ENCODE measurements around the gene RASAL3. TPM values are rescaled to one million over a fixed set of nuclear protein-coding genes. Genes with fewer than 3 reads are reported as not detected.

The RASAL3 gene
- total RNA-seq, 1 experiment from 2014 or later = 0.57 TPM

DNA sequence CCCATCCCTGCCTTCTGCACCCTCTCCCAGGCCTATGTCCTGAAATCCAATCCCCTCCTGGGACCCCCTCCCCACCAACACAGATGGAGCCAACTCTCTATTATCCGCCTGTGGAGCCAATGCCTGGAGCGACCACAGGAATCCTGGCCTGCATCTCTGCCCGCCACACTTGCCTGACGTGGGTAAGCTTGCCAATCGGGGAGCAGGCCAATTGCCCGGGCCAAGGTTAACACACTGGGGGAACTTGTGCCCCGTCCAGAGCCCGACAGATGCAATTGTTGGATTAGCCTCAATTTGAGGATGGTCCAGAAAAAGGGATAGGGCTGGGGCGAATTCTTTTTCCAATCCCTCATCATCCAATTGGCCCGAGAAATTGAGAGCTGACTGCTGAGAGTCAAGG lies 20.5 kb downstream of the RASAL3 start:
- H3K4me1 ChIP-seq (ENCODE audit: control insufficient read depth in 1 of 2, insufficient read depth in 2 of 2, low read length in 2 of 2) = peaks cover 3 to 5% of the 10 kb centered on the region in 2 experiments; a peak in 3 of 4 replicates
- no TSS peak for BruUV-seq (replicated peaks)
- ChIA-PET POLR2A (no interaction called here), CTCF (no interaction called here), RAD21 (ENCODE audit: low non-redundant PET in 1 of 2, low total read pairs in 2 of 2, uncharacterized antibody in 2 of 2, unreplicated experiment in 2 of 2) (no interaction called here)
- no peak overlapping the region for H3K4me2 ChIP-seq (ENCODE audit: low read length)
- H3K9ac ChIP-seq (ENCODE audit: low read length) = no peak overlapping the region
- DNase-seq (ENCODE audit: low read depth, low spot score) (no peak), ATAC-seq (no peak)
- no peaks in the 10 kb centered on the region for H3K79me2 ChIP-seq (ENCODE audit: insufficient read depth, low read length)
- H3K9me3 ChIP-seq (ENCODE audit: control insufficient read depth in 1 of 2, insufficient read depth in 1 of 2, low read depth in 1 of 2, low read length in 2 of 2) = no peaks in the 10 kb centered on the region
- intact Hi-C loops (cut with micrococcal nuclease) = no loop called here
- no peaks in the 10 kb centered on the region for H3K36me3 ChIP-seq (ENCODE audit: control insufficient read depth in 1 of 2, insufficient read depth in 2 of 2, low read length in 2 of 2)
- no peak overlapping the region for H3K27ac ChIP-seq (ENCODE audit: low read depth, low read length)
- H3K4me3 ChIP-seq (replicated peaks in 1 of 2; ENCODE audit: low read depth in 1 of 2, low read length in 2 of 2) = no peak overlapping the region
- no peak overlapping the region for H2AFZ ChIP-seq (ENCODE audit: low read depth, low read length, poor library complexity, severe bottlenecking)
- no peaks in the 10 kb centered on the region for H3K9me2 ChIP-seq (ENCODE audit: insufficient read depth)
- TF ChIP-seq CEBPB (IDR thresholded peaks at IDR 0.05; ENCODE audit: low read depth) (no peak), POLR2AphosphoS5 (IDR thresholded peaks at IDR 0.05; ENCODE audit: low read depth, low read length) (no peak), CBX3 (IDR thresholded peaks at IDR 0.05; ENCODE audit: low read depth) (no peak), SP1 (IDR thresholded peaks at IDR 0.05; ENCODE audit: low read depth) (no peak), ZNF274 (IDR thresholded peaks at IDR 0.05; ENCODE audit: low read depth, low read length) (no peak), EZH2phosphoT487 (IDR thresholded peaks at IDR 0.05; ENCODE audit: borderline replicate concordance) (no peak), YY1 (IDR thresholded peaks at IDR 0.05; ENCODE audit: extremely low read depth, insufficient replicate concordance, low read depth, low read length) (no peak), FOSL1 (IDR thresholded peaks at IDR 0.05; ENCODE audit: low read depth) (no peak)
- TF ChIP-seq, protein P1, sequence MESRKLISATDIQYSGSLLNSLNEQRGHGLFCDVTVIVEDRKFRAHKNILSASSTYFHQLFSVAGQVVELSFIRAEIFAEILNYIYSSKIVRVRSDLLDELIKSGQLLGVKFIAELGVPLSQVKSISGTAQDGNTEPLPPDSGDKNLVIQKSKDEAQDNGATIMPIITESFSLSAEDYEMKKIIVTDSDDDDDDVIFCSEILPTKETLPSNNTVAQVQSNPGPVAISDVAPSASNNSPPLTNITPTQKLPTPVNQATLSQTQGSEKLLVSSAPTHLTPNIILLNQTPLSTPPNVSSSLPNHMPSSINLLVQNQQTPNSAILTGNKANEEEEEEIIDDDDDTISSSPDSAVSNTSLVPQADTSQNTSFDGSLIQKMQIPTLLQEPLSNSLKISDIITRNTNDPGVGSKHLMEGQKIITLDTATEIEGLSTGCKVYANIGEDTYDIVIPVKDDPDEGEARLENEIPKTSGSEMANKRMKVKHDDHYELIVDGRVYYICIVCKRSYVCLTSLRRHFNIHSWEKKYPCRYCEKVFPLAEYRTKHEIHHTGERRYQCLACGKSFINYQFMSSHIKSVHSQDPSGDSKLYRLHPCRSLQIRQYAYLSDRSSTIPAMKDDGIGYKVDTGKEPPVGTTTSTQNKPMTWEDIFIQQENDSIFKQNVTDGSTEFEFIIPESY (IDR thresholded peaks at IDR 0.05; ENCODE audit: extremely low read depth, insufficient replicate concordance, low read length) = no peak
- no peaks in the 10 kb centered on the region for H4K20me1 ChIP-seq (ENCODE audit: insufficient read depth)
- no peaks in the 10 kb centered on the region for H3K27me3 ChIP-seq (ENCODE audit: insufficient read depth, low read length)

GRCh38 chr19:15443325-15443724 lies 21.0 kb downstream of the RASAL3 start:
- Histone ChIP-seq H3K4me3 (replicated peaks in 1 of 2; ENCODE audit: low read depth in 1 of 2, low read length in 2 of 2) (no peak overlapping the region), H3K4me2 (ENCODE audit: low read length) (no peak overlapping the region)

More at GRCh38 chr19:15443325-15443724, 21.0 kb downstream of the RASAL3 start:
- Histone ChIP-seq H3K36me3 (ENCODE audit: control insufficient read depth in 1 of 2, insufficient read depth in 2 of 2, low read length in 2 of 2) (no peaks in the 10 kb centered on the region), H3K27me3 (ENCODE audit: insufficient read depth, low read length) (no peaks in the 10 kb centered on the region), H3K9ac (ENCODE audit: low read length) (no peak overlapping the region), H3K27ac (ENCODE audit: low read depth, low read length) (no peak overlapping the region), H4K20me1 (ENCODE audit: insufficient read depth) (no peaks in the 10 kb centered on the region), H2AFZ (ENCODE audit: low read depth, low read length, poor library complexity, severe bottlenecking) (no peak overlapping the region), H3K79me2 (ENCODE audit: insufficient read depth, low read length) (no peaks in the 10 kb centered on the region), H3K9me2 (ENCODE audit: insufficient read depth) (no peaks in the 10 kb centered on the region), H3K4me1 (ENCODE audit: control insufficient read depth in 1 of 2, insufficient read depth in 2 of 2, low read length in 2 of 2) (no peaks in the 10 kb centered on the region), H3K9me3 (ENCODE audit: control insufficient read depth in 1 of 2, insufficient read depth in 1 of 2, low read depth in 1 of 2, low read length in 2 of 2) (no peaks in the 10 kb centered on the region)
- ChIA-PET RAD21 (ENCODE audit: low non-redundant PET in 1 of 2, low total read pairs in 2 of 2, uncharacterized antibody in 2 of 2, unreplicated experiment in 2 of 2) (no interaction called here), CTCF (no interaction called here), POLR2A (no interaction called here)
- intact Hi-C loops (cut with micrococcal nuclease) = no loop called here
- DNase-seq (ENCODE audit: low read depth, low spot score) = no peak
- TF ChIP-seq JUND (IDR thresholded peaks at IDR 0.05) (no peak), POLR2AphosphoS5 (IDR thresholded peaks at IDR 0.05; ENCODE audit: low read depth, low read length) (no peak)
- TF ChIP-seq, protein P2, sequence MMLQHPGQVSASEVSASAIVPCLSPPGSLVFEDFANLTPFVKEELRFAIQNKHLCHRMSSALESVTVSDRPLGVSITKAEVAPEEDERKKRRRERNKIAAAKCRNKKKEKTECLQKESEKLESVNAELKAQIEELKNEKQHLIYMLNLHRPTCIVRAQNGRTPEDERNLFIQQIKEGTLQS (IDR thresholded peaks at IDR 0.05) = no peak
- no peak for ATAC-seq
- BruUV-seq (replicated peaks) = no TSS peak
